A673 (cell line): ENCODE results near the gene RASA1.

ENCODE experiments used
- EZH2 ChIP-seq: fragments of 200-600 bp; sonication (generic); IDR thresholded peaks from 2 replicates; pipeline ENCODE4 v1.6.1; 2017; ENCODE audit warnings: borderline replicate concordance, low read depth, mild to moderate bottlenecking, mixed read lengths, antibody characterized with exemption, low read length; ENCODE audit not compliant: poor library complexity, severe bottlenecking
- TF ChIP-seq, protein P1 (sequence below): fragments of 300-800, 200-600 bp; sonication (generic); conservative IDR thresholded peaks from 2 replicates; pipeline ENCODE4 v1.5.1; 2017; ENCODE audit warnings: low read depth, mild to moderate bottlenecking, antibody characterized with exemption, low read length, moderate library complexity, mixed read lengths

- TF ChIP-seq, protein P1, sequence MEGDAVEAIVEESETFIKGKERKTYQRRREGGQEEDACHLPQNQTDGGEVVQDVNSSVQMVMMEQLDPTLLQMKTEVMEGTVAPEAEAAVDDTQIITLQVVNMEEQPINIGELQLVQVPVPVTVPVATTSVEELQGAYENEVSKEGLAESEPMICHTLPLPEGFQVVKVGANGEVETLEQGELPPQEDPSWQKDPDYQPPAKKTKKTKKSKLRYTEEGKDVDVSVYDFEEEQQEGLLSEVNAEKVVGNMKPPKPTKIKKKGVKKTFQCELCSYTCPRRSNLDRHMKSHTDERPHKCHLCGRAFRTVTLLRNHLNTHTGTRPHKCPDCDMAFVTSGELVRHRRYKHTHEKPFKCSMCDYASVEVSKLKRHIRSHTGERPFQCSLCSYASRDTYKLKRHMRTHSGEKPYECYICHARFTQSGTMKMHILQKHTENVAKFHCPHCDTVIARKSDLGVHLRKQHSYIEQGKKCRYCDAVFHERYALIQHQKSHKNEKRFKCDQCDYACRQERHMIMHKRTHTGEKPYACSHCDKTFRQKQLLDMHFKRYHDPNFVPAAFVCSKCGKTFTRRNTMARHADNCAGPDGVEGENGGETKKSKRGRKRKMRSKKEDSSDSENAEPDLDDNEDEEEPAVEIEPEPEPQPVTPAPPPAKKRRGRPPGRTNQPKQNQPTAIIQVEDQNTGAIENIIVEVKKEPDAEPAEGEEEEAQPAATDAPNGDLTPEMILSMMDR: no peak
- no peak for TF ChIP-seq EZH2
These were observed 11.0 kb downstream of the RASA1 start for GRCh38 chr5:87278590-87279100.
